Transverse colon (tissue), 4 donors: ENCODE data around the gene TRPM1. TPM values are rescaled to one million over a fixed set of nuclear protein-coding genes. Genes with fewer than 3 reads are reported as not detected.
"Not testable (repeated sequence)": the region's sequence is repeated elsewhere in the genome, so short reads cannot be mapped to it uniquely, and the experiment has no call there.

Source experiments
- DNase-seq: peaks from one replicate; pipeline ENCODE4 v3.0.0-alpha.2; 2019
- H3K27ac ChIP-seq, 4 donors: fragments of 200-600 bp; sonication (generic); 2 replicates each; pipeline ENCODE4 v1.5.1; 2016 to 2018; ENCODE audit warnings: inconsistent platforms in 4 of 4
- H3K27me3 ChIP-seq: fragments of 200-600 bp; sonication (generic); 2 replicates; pipeline ENCODE4 v1.5.1; 2017; ENCODE audit warnings: inconsistent platforms
- H3K36me3 ChIP-seq, 4 donors: fragments of 200-600 bp; sonication (generic); 2 replicates each; pipeline ENCODE4 v1.5.1; 2017 to 2019; ENCODE audit warnings: inconsistent platforms in 4 of 4
- H3K4me1 ChIP-seq, 4 donors: fragments of 200-600 bp; sonication (generic); 2 replicates each; pipeline ENCODE4 v1.5.1; 2017 to 2020; ENCODE audit warnings: inconsistent platforms in 4 of 4
- H3K4me3 ChIP-seq, 4 donors: fragments of 200-600 bp; sonication (generic); 1 replicate in 1 of 4; 2 replicates in 3 of 4; pipeline versions ENCODE4 v1.5.1 to v1.6.1; 2017 to 2019; ENCODE audit warnings: inconsistent platforms in 4 of 4
- H3K9me3 ChIP-seq, 2 donors: fragments of 200-600 bp; sonication (generic); 2 replicates each; pipeline ENCODE4 v1.5.1; 2017 to 2019; ENCODE audit warnings: inconsistent platforms in 2 of 2
- CTCF ChIP-seq, 5 experiments: fragments of 200-600 bp in 3 of 5; fragments of 450-650 bp in 2 of 5; sonication (generic) in 3 of 5; IDR thresholded peaks; 1 replicate in 2 of 5; 2 replicates in 3 of 5; pipeline ENCODE4 v1.5.1; 2016 to 2017; ENCODE audit warnings: antibody characterized with exemption in 5 of 5, inconsistent platforms in 3 of 5, mild to moderate bottlenecking in 2 of 5, moderate library complexity in 1 of 5
- EP300 ChIP-seq: sonication (generic); formaldehyde crosslinking; IDR thresholded peaks from one replicate; pipeline ENCODE4 v1.6.1; 2017; ENCODE audit warnings: antibody characterized with exemption, low read depth
- POLR2A ChIP-seq: fragments of 450-650 bp; IDR thresholded peaks from one replicate; pipeline ENCODE4 v1.6.1; 2016; ENCODE audit warnings: antibody characterized with exemption, mild to moderate bottlenecking, moderate library complexity
- POLR2AphosphoS5 ChIP-seq, 3 donors: sonication (generic); formaldehyde crosslinking; IDR thresholded peaks; one replicate each; pipeline ENCODE4 v1.6.1; 2016; ENCODE audit warnings: antibody characterized with exemption in 3 of 3
- WGBS, 2 donors: methylation state at CpG; one replicate each; pipeline ENCODE4 v1.1.5; 2018; ENCODE audit warnings: low coverage in 1 of 2; 5-methylcytosine and 5-hydroxymethylcytosine counted together
- in situ Hi-C, 4 donors: fragments of 200-750 bp; cut with MboI; loops; one replicate each; pipeline versions ENCODE4 v1.15.0 to v1.15.1; 2017; ENCODE audit warnings: low sequenced_read_pairs in 3 of 4, low pct_ligation_motif_present in 1 of 4, low pct_unique_long_range_greater_than_20kb in 1 of 4
- intact Hi-C: fragments of 100-400 bp; cut with DNase I; formaldehyde crosslinking; loops from one replicate; pipeline ENCODE4 v1.15.1; 2023; ENCODE audit warnings: low total_unique reads
- total RNA-seq, 4 donors: library from RNA; depleted of rRNA; stranded (reverse); fragments of >200 nt; gene quantifications; one replicate each; pipeline ENCODE4 v1.1.0, GENCODE V29; 2016

TRPM1 gene
- total RNA-seq, 4 donors from 2014 or later = not detected

DNA sequence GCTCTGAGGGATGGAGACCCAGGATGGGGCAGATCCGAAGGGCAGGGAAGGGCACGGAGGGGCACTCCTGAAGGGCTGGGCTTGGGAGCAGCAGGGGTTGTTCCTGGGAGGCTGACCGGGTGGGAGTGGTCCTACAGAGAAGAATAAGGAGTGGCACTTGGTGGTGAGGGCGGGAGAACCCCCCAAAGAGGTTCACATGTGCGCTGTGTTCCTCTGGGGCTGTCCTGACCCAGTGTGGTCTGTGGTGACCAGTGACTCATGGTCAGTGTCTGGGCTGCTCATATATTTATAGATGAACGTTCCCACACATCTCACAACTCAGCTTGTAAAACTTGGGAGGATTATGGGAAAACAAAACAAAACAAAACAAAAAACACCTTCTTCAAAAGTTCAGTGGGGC is 10.0 kb downstream of the TRPM1 start:
- H3K9me3 ChIP-seq = no peaks in the 10 kb centered on the region
- DNase-seq = no peak
- H3K27ac ChIP-seq = no peak overlapping the region
- no peaks in the 10 kb centered on the region for H3K4me1 ChIP-seq
- H3K4me3 ChIP-seq = no peak overlapping the region
- intact Hi-C loops (no loop called here), in situ Hi-C loops (no loop called here)
- TF ChIP-seq POLR2AphosphoS5 (IDR thresholded peaks at IDR 0.05) (no peak), CTCF (IDR thresholded peaks at IDR 0.05) (no peak), EP300 (no peak), POLR2A (no peak)
- 83% methylated on average over 6 of the region's 6 CpGs; no CpG with 5 or more reads in 1 of the 2 donors for WGBS, 2 donors
- no peaks in the 10 kb centered on the region for H3K27me3 ChIP-seq
- H3K36me3 ChIP-seq = no peaks in the 10 kb centered on the region

GRCh38 chr15:31090766-31091165 is 10.8 kb downstream of the TRPM1 start:
- no peaks in the 10 kb centered on the region for H3K9me3 ChIP-seq
- 61 to 69% methylated on average over 3 to 4 of the region's 4 CpGs for WGBS, 2 donors
- H3K27ac ChIP-seq = no peak overlapping the region
- no peak for DNase-seq
- TF ChIP-seq POLR2A = no peak
- no peak for TF ChIP-seq EP300
- TF ChIP-seq CTCF (IDR thresholded peaks at IDR 0.05) = no peak
- no peak for TF ChIP-seq POLR2AphosphoS5 (IDR thresholded peaks at IDR 0.05)
- H3K4me1 ChIP-seq = no peaks in the 10 kb centered on the region
- in situ Hi-C loops = no loop called here
- H3K4me3 ChIP-seq = no peak overlapping the region
- intact Hi-C loops = no loop called here
- no peaks in the 10 kb centered on the region for H3K36me3 ChIP-seq
- H3K27me3 ChIP-seq = no peaks in the 10 kb centered on the region

DNA sequence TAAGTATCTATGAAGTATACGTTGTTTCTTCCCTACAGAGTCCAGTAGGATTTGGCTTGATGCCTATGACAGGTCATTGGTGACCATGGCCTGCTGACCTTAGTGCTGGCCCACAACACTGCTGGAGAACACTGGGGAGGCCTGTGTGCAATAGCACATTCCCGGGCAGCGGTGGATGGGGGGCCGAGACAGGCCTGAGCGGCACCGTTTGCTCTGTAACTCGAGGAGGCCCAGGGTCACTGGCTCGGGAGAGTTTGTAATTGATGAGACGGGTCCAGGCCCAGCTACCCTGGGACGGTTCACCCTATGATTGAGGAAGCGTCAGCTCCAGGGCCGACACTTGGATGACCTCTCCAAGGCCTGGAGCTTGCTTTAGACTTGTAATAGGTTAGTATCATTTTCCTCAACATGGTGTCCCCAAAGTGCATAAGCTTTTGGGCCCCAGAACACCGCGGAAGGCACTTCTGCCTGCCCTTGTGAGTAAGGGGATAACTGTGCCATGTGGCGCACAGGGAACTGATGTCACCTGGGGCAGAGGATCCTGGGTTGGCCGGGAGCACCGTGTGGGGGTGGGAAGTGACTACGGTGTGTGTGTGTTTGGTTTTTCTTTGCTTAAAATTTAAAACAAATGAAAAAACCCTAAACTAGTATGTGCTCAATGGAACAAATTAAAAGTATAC is 12.0 kb downstream of the TRPM1 start:
- intact Hi-C loops (no loop called here), in situ Hi-C loops (no loop called here)
- DNase-seq = no peak
- 90 to 94% methylated on average over 2 to 18 of the region's 18 CpGs for WGBS, 2 donors
- H3K36me3 ChIP-seq = no peaks in the 10 kb centered on the region
- H3K9me3 ChIP-seq = no peaks in the 10 kb centered on the region
- H3K4me1 ChIP-seq = no peaks in the 10 kb centered on the region
- H3K4me3 ChIP-seq = no peak overlapping the region
- H3K27ac ChIP-seq = no peak overlapping the region
- H3K27me3 ChIP-seq = no peaks in the 10 kb centered on the region
- no peak for TF ChIP-seq POLR2A
- no peak for TF ChIP-seq POLR2AphosphoS5 (IDR thresholded peaks at IDR 0.05)
- TF ChIP-seq EP300 = no peak
- no peak for TF ChIP-seq CTCF (IDR thresholded peaks at IDR 0.05)

- no peak overlapping the region for H3K27ac ChIP-seq
- in situ Hi-C loops = no loop called here
- WGBS, 2 donors = 74 to 95% methylated on average over 4 to 21 of the region's 21 CpGs
Measured at GRCh38 chr15:31088672-31089367, 12.7 kb downstream of the TRPM1 start.

DNA sequence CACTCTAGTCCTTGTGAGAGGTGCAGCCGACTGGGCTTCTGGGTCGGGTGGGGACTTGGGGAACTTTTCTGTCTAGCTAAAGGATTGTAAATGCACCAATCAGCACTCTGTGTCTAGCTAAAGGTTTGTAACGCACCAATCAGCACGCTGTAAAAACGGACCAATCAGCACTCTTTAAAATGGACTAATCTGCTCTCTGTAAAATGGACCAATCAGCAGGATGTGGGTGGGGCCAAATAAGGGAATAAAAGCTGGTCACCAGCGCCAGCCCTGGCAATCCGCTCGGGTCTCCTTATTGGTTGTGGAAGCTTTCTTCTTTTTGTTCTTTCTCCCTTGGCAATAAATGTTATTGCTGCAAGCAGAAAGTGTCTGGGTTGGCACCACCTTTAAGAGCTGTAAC is 13.5 kb downstream of the TRPM1 start:
- H3K4me1 ChIP-seq, H3K27me3 ChIP-seq, H3K9me3 ChIP-seq, intact Hi-C loops, DNase-seq, H3K4me3 ChIP-seq, H3K36me3 ChIP-seq, H3K27ac ChIP-seq, in situ Hi-C loops: not testable (repeated sequence)
- WGBS, 2 donors = 77 to 80% methylated on average over 5 to 8 of the region's 8 CpGs

More at GRCh38 chr15:31088672-31089367, 12.7 kb downstream of the TRPM1 start:
- H3K36me3 ChIP-seq = no peaks in the 10 kb centered on the region
- DNase-seq = no peak
- peaks cover 0 to 1% (median under 1%) of the 10 kb centered on the region in 4 donors for H3K4me1 ChIP-seq
- TF ChIP-seq POLR2AphosphoS5 (IDR thresholded peaks at IDR 0.05) (no peak), CTCF (IDR thresholded peaks at IDR 0.05) (no peak), EP300 (no peak), POLR2A (no peak)
- intact Hi-C loops = no loop called here
- no peak overlapping the region for H3K4me3 ChIP-seq
- H3K9me3 ChIP-seq = no peaks in the 10 kb centered on the region
- no peaks in the 10 kb centered on the region for H3K27me3 ChIP-seq
